HepG2 (cell line): ENCODE measurements around the gene NCOA3. TPM values are rescaled to one million over a fixed set of nuclear protein-coding genes. Genes with fewer than 3 reads are reported as not detected.

Experiments used
- AGO1 ChIP-seq: fragments of 200-400 bp; formaldehyde crosslinking; IDR thresholded peaks from 2 replicates; pipeline ENCODE4 v1.6.1; 2017; ENCODE audit warnings: mild to moderate bottlenecking, low read depth, low read length, moderate library complexity; ENCODE audit not compliant: poor library complexity, severe bottlenecking
- CHD4 ChIP-seq: fragments of 200-600 bp; sonication (generic); IDR thresholded peaks from 2 replicates; pipeline ENCODE4 v1.7.0; 2017; ENCODE audit warnings: mild to moderate bottlenecking, low read length, borderline replicate concordance
- EP300 ChIP-seq, 3 experiments: sonication (generic) in 1 of 3; formaldehyde crosslinking in 1 of 3; IDR thresholded peaks; 2 replicates each; pipeline versions ENCODE4 v1.5.1 to v1.6.1; 2011 to 2020; ENCODE audit warnings: low read depth in 2 of 3, low read length in 2 of 3, borderline replicate concordance in 1 of 3, improper control_type of control experiment in 1 of 3, mild to moderate bottlenecking in 1 of 3, missing genetic modification reagents in 1 of 3, moderate library complexity in 1 of 3
- KDM6A ChIP-seq: IDR thresholded peaks from 2 replicates; pipeline ENCODE4 v1.6.1; 2016; ENCODE audit warnings: low read depth
- NCOR1 ChIP-seq: fragments of 200-600 bp; sonication (generic); IDR thresholded peaks from 2 replicates; pipeline ENCODE4 v1.7.0; 2017; ENCODE audit warnings: antibody characterized with exemption, low read length, borderline replicate concordance
- NFYC ChIP-seq: IDR thresholded peaks from 2 replicates; pipeline ENCODE4 v1.6.1; 2016; ENCODE audit warnings: missing genetic modification reagents, missing compliant biosample characterization
- NR2F6 ChIP-seq, 2 experiments: IDR thresholded peaks; 2 replicates each; pipeline ENCODE4 v1.6.1; 2016; ENCODE audit warnings: antibody characterized with exemption in 1 of 2, mild to moderate bottlenecking in 1 of 2
- POLR2G ChIP-seq: fragments of 200-400 bp; formaldehyde crosslinking; IDR thresholded peaks from 2 replicates; pipeline ENCODE4 v1.6.1; 2018; ENCODE audit warnings: mild to moderate bottlenecking, low read depth, low read length, moderate library complexity
- UBTF ChIP-seq: sonication (generic); formaldehyde crosslinking; IDR thresholded peaks from 2 replicates; pipeline ENCODE4 v1.4.0; 2020; ENCODE audit warnings: mild to moderate bottlenecking, missing genetic modification reagents
- ZBTB42 ChIP-seq: sonication (generic); formaldehyde crosslinking; IDR thresholded peaks from 2 replicates; pipeline ENCODE4 v1.5.0; 2020; ENCODE audit warnings: mild to moderate bottlenecking, missing genetic modification reagents
- ZC3H13 ChIP-seq: sonication (generic); formaldehyde crosslinking; IDR thresholded peaks from 2 replicates; pipeline ENCODE4 v1.8.1; 2023; ENCODE audit warnings: mild to moderate bottlenecking, missing genetic modification reagents, moderate library complexity
- ZNF260 ChIP-seq: sonication (generic); formaldehyde crosslinking; IDR thresholded peaks from 2 replicates; pipeline ENCODE4 v1.4.0; 2020; ENCODE audit warnings: missing genetic modification reagents, low read depth, mild to moderate bottlenecking, borderline replicate concordance
- ZNF317 ChIP-seq: sonication (generic); formaldehyde crosslinking; IDR thresholded peaks from 2 replicates; pipeline ENCODE4 v1.5.0; 2020; ENCODE audit warnings: mild to moderate bottlenecking, missing genetic modification reagents
- ZNF318 ChIP-seq: sonication (generic); formaldehyde crosslinking; IDR thresholded peaks from 2 replicates; pipeline ENCODE4 v1.4.0; 2020; ENCODE audit warnings: mild to moderate bottlenecking, missing genetic modification reagents
- ZNF556 ChIP-seq: sonication (generic); formaldehyde crosslinking; IDR thresholded peaks from 2 replicates; pipeline ENCODE4 v1.4.0; 2020; ENCODE audit warnings: mild to moderate bottlenecking, missing genetic modification reagents, borderline replicate concordance
- ZNF644 ChIP-seq: IDR thresholded peaks from 2 replicates; pipeline ENCODE4 v1.6.1; 2016; ENCODE audit warnings: low read depth
- ZNF772 ChIP-seq: sonication (generic); formaldehyde crosslinking; IDR thresholded peaks from 2 replicates; pipeline ENCODE4 v1.5.0; 2020; ENCODE audit warnings: mild to moderate bottlenecking, missing genetic modification reagents
- polyA plus RNA-seq, 8 experiments: library from polyadenylated mRNA; depleted of rRNA in 3 of 8; stranded (reverse) in 7 of 8; unstranded in 1 of 8; fragments of >200 nt; fragmentation: Illumina TruSeq in 4 of 8; extraction: Trizol in 4 of 8; gene quantifications; 2 replicates each; pipeline versions ENCODE4 v1.2.1 to v1.2.3, GENCODE V29; 2011 to 2016; ENCODE audit warnings: low read depth in 4 of 8, missing spikeins in 1 of 8, mixed read lengths in 1 of 8; ENCODE audit not compliant: insufficient read depth in 1 of 8
- total RNA-seq, 5 experiments: library from RNA; depleted of rRNA; stranded (reverse); fragments of >200 nt; fragmentation: Illumina TruSeq; extraction: Trizol; gene quantifications; 2 replicates each; pipeline ENCODE4 v1.2.3, GENCODE V29; 2016; ENCODE audit warnings: low read depth in 1 of 5

NCOA3 gene
- total and polyA plus RNA-seq, 2 of the 13 experiments (the other 11 are each of a cell fraction or from before 2014, with no cell fraction given) = 35.0 to 56.8 TPM

- TF ChIP-seq ZNF318 (CRISPR knock-in tag) = peak; percentile 31; the same call in 1 of the 2 replicates
- TF ChIP-seq UBTF (CRISPR knock-in tag) = peak; percentile 98
- TF ChIP-seq ZNF644 (CRISPR knock-in tag) = peak; percentile 48; the same call in 1 of the 2 replicates
- peak; percentile 72; the same call in 1 of the 2 replicates for TF ChIP-seq ZBTB42 (CRISPR knock-in tag)
- TF ChIP-seq ZNF772 (CRISPR knock-in tag) = peak; percentile 97; the same call in 1 of the 2 replicates
- 0 out of 2 replicates have a peak, but pooled peaks have one; percentile 70 for TF ChIP-seq CHD4
- peak; percentile 88; the same call in 1 of the 2 replicates for TF ChIP-seq ZNF556 (CRISPR knock-in tag)
- TF ChIP-seq ZNF317 (CRISPR knock-in tag) = peak; percentile 93
- peak; percentile 63 to 64; a peak in 2 of 4 replicates for TF ChIP-seq EP300 (IDR thresholded peaks at IDR 0.05; ENCODE audit: low read depth in 2 of 2, low read length in 2 of 2)
- peak; percentile 55 for TF ChIP-seq EP300 (CRISPR knock-in tag; IDR thresholded peaks at IDR 0.05; ENCODE audit: borderline replicate concordance)
- TF ChIP-seq KDM6A (CRISPR knock-in tag) = no peak
- no peak; the same call in 1 of the 2 replicates for TF ChIP-seq NCOR1
- TF ChIP-seq NFYC = peak; percentile 52
- TF ChIP-seq NR2F6 (IDR thresholded peaks at IDR 0.05) = 0 out of 2 replicates have a peak, but pooled peaks have one; percentile 28
- TF ChIP-seq NR2F6 (CRISPR knock-in tag; IDR thresholded peaks at IDR 0.05) = peak; percentile 85
- no peak; the same call in 1 of the 2 replicates for TF ChIP-seq ZNF260
- peak; percentile 85 for TF ChIP-seq AGO1
- peak; percentile 28; the same call in 1 of the 2 replicates for TF ChIP-seq ZC3H13
- peak; percentile 100 for TF ChIP-seq POLR2G
These were observed at the start of gene NCOA3 (continued) for GRCh38 chr20:47501482-47502270.
